NCI-H226 (cell line): ENCODE data around the gene ARHGEF18.
A peak's percentile ranks its signal among the peaks of the same experiment; 100 is the strongest.

ENCODE experiments used
- DNase-seq: peaks from one replicate; pipeline ENCODE4 v3.0.0-alpha.2; 2015

The ARHGEF18 gene

GRCh38 chr19:7349231-7349591, 474 bp downstream of the ARHGEF18 start:
- DNase-seq = no peak

GRCh38 chr19:7349961-7350711, 1.4 kb downstream of the ARHGEF18 start:
- DNase-seq = no peak

GRCh38 chr19:7351861-7352260, 3.1 kb downstream of the ARHGEF18 start:
- no peak for DNase-seq

DNA sequence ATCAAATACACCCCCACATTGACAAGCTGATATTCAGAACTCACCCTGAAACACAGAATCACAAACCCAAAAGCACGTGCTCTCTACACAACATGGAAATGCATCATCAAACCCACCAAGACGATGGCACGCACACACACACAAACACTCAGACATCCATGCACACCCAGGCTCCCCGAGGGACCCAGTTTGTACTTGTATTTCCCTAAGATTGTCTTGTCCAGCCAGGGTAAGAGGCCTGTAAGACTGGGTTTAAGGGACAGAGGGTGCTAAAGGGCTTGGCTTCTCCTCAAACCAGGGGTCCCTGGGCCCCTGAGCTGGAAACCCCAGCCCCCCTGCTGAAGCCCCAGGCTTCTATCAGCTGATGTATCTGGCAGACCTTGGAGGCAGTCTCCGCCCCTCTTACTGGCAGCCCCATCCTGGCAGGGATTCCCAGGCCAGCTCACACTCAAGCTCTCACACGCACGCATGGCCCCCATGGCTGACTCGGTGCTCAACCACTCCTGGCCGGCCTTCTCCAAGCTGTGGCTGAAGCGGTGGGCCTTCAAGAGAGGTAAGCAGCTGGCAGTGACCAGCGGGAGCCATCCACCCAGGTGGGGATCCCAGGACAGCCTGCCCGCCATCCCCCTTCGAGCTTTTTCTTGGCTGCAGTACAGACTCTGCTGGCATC, 6.5 kb downstream of the ARHGEF18 start:
- DNase-seq = peak; percentile 28

DNA sequence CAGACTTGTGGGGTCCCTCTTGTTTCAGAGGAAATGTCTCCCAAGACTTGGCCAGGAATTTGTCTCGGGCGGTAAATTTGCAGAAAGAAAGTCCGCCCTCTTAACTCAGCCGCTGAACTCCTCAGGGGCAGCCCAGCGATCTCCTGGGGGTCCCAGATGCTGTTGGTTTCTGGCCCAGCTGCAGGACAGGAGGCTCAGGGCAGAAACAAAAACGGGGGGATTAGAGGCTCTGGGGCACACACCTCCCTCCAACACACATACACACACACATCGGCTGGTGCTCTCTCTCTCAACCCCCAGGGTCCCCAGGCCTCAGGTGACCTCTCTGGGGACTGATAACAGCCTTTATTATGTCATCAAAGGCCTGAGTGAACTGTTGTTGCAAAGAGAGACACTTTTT, 7.1 kb downstream of the ARHGEF18 start:
- DNase-seq = no peak

DNA sequence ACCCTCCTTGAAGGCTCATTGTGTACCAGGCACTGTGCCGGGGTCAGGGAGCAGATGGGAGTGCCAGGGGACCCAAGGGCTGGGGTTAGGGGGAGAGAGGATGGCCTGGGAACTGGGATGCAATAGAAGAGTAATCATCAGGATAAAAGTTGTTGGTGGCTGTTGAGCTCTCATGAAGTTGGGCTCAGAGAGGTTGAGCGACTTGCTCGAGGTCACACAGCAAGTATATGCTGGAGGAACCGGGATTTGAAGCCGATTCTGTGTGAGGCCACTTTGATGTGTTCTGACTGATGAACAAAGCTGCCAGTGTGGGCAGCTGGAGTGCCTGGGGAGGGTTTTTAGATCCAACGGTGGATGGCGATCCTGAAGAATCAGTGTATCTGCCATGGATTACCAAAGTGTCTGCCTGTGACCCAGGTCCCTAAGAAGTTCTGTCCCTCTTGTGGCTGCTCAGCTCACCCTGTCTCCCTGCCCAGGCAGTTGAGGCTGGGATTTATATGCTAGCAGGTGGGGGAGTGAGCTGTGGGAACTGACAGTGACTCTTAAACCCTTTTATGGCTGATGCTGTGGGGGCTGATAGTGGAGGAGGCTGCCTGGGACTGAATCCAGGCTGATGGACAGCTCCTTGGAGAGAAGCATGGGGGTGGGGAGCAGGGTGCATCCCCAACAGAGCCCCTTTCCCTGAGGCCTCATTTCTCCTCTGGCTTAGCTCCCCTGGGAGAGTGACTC, 8.3 kb downstream of the ARHGEF18 start:
- no peak for DNase-seq

DNA sequence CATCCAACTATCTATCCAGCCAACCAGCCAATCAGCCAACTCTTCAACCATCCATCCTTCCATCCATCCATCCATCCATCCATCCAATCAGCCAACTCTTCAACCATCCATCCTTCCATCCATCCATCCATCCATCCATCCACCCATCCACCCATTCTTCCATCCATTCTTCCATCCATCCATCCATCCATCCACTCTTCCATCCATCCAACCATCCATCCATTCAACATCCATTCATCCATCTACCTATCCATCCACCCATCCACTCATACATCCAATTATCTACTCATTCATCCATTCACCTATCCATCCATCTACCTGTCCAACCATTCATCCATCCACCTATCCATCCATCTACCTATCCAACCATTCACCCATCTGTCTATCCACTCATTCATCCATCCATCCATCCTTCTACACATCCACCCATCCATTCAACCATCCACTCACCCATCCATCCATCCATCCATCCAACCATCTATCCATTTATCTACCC, 9.4 kb downstream of the ARHGEF18 start:
- DNase-seq = no peak

DNA sequence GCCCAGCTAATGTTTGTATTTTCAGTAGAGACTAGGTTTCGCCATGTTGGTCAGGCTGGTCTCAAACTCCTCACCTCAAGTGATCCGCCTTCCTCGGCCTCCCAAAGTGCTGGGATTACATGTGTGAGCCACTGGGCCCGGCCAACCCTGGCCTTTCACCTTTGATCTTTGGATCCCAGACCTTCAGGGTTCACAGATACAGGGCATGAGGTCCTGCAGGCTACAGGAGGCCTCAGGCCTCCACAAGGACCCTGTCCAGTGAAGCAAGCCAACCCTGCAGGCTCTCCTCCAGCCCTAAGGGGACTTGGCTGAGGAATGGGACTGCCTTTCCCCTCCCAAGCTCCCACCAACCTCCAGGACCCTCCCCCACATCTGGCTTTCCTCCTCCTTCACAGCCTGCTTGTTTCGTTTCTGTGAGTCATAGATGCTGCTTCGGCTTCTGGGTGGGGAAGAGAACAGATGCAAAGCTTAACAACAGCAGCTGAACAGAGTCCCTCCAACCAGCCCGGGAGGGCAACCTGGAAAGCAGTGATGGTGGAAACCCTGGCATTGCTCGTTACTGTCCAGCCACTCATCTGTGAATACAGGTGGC, 11.8 kb downstream of the ARHGEF18 start:
- peak; percentile 34 for DNase-seq

- DNase-seq = no peak
These were observed 14.5 kb downstream of the ARHGEF18 start for GRCh38 chr19:7363225-7363624.

DNA sequence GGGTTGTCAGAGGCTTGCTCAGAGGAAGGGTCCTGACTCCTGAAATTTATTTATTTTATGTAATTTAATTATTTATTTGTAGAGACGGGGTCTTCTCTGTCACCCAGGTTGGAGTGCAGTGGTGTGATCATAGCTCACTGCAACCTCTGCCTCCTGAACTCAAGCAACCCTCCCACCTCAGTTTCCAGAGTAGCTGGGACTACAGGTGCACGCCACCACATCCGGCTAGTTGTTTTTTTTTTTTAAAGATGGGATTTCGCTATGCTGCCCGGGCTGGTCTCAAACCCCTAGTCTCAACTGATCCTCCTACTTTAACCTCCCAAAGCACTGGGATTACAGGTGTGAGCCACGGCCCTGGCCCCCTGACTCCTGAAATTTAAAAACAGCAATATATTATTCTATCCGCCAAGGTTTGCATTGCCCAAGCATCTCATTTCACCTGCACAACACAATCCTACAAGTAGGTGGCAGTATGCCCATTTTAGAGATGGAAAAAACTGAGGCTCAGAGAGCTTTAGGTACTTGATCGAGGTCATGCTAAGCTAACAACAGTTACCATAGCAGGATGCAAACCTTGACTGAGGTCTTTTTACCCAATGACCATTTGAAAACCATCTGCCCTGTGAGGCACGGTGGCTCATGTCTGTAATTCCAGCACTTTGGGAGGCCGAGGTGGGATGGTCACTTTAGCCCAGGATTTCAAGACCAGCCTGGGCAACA, 18.1 kb downstream of the ARHGEF18 start:
- DNase-seq = peak; percentile 50

DNA sequence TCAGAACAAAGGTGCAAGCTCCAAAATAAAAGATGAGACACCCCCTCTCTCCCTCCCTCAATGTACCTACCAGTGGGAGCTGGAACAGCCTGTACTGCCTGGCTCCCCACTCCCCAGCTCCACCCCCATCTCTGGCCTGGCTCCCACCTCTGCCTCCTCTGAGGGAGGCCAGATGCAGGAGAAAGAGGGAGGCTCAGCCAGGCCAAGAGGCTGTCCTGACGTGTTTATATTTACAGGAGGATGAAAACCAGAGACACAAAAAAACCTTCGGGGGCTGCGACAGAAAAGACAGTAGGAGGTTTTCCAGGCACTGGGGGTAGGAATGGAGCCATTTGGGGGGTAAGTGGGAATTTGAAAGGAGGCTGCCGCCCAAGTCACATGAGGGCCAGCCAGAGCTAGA, 19.7 kb downstream of the ARHGEF18 start:
- no peak for DNase-seq

GRCh38 chr19:7368866-7369265, 20.1 kb downstream of the ARHGEF18 start:
- peak; percentile 46 for DNase-seq

GRCh38 chr19:7370546-7370945, 21.8 kb downstream of the ARHGEF18 start:
- DNase-seq = no peak

- DNase-seq = no peak
These were observed 22.3 kb downstream of the ARHGEF18 start for GRCh38 chr19:7371001-7371400.

GRCh38 chr19:7372810-7373209, 24.1 kb downstream of the ARHGEF18 start:
- DNase-seq = no peak

GRCh38 chr19:7373862-7374261, 25.1 kb downstream of the ARHGEF18 start:
- DNase-seq = peak; percentile 46

DNA sequence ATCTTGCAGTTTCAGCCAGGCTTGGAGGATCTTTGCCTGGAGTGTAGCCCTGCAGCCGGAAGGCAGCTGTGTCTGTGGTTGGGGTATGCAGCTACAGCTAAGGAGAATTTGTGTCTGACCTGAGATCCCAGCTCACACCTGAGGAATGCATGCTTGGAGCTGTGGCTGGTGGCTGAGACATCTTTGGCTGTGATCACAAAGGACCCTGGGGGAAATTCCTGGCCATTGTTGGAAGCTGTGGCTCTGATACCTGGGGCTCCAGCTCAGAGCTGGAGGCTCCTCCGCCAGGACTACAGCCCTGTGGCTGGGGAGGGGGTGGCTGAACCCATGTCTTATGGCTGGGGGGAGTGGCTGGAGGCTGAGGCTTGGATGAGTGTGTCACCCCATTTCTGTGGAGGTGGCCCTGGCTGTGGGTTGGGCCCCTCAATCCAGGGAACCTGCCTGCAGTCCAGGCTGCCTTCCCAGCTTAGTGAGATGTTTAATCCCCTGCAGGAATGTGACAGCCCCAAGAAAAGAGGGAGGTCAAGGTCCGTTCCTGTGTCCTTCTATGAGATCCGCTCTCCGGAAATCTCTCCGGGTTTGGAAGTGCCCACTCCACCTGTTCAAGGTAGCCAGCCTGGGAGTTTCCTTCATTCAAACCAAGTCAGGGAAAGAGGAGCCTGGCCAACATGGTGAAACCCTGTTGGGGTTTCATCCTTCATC, 27.6 kb downstream of the ARHGEF18 start:
- DNase-seq = no peak

- DNase-seq = no peak
These were observed 28.5 kb downstream of the ARHGEF18 start for GRCh38 chr19:7377196-7377595.

DNA sequence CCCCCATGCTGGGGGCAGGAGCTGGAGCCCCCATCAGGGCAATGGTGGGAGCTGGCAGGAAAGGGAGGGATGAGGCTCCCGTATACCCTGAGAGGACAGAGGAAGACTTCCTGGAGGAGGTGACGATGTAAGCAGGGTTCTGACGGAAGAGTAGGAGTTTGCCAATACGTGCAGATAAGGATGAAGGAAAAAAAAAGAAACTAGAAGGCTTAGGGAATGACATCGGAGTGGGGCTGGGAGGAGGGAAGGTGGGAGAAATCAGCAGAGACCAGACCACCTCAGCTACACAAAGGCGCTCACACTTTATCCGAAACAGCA, 32.3 kb downstream of the ARHGEF18 start:
- no peak for DNase-seq

GRCh38 chr19:7382694-7383093, 34.0 kb downstream of the ARHGEF18 start:
- DNase-seq = no peak

DNA sequence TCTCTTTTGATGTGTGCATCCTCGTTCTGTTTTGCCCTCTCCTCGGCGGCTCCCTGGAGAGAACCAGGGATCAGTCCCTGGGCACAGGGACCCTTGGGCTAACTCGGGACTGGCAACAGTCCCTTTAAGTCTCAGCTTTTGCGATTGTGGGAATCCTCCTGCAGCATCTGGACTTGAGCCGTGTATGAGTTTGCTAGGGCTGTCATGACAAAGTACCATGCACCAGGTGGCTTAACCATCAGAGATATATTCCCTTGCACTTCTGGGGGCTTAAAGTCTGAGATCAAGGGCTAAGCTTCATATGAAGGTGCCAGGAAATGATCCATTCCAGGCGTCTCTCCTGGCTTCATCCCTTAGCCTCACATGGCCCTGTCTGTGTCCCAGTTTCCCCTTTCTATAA, 34.5 kb downstream of the ARHGEF18 start:
- DNase-seq = no peak

DNA sequence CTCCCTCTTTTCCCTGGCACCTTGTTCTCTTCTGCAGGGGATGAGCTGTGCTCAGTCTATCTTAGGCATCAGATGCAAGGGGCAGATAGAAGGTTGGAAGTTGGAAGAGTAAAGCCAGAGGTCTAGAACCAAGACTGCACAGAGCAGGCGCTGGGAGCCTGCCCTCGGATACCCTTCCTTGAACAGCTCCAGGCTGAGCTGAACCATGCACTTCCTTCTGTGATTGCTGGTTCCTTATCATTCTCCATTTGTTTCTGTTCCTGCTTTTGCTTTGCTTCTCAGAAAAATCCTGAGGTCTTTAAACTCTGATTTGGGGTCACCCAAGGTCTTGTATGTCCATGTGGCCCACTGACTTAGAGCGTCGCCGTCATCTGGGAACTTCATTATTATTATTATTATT, 36.3 kb downstream of the ARHGEF18 start:
- DNase-seq = no peak
